ENCODE results near the gene KCNK5.

- no peak for TF ChIP-seq POLR2A (IDR thresholded peaks at IDR 0.05; ENCODE audit: low read length)
- TF ChIP-seq GATA1 (IDR thresholded peaks at IDR 0.05; ENCODE audit: low read depth, low read length), result no peak
Observed at GRCh38 chr6:39260456-39260855, 31.2 kb upstream of the KCNK5 start.

All from erythroblast (primary cell).